Measurements from ENCODE around the gene RIPOR1.

The RIPOR1 gene

GRCh38 chr16:67544329-67544841 lies 15.8 kb downstream of the RIPOR1 start:
- DNase-seq (ENCODE audit: low spot score), result no peak
- in situ Hi-C loops (cut with MboI; ENCODE audit: low pct_unique_long_range_greater_than_20kb, low sequenced_read_pairs, unreplicated experiment), result loop anchor here (25.0 kb wide), 1 partner anchor 368 kb away; no protein-coding TSS in a partner anchor
- TF ChIP-seq, protein P1, sequence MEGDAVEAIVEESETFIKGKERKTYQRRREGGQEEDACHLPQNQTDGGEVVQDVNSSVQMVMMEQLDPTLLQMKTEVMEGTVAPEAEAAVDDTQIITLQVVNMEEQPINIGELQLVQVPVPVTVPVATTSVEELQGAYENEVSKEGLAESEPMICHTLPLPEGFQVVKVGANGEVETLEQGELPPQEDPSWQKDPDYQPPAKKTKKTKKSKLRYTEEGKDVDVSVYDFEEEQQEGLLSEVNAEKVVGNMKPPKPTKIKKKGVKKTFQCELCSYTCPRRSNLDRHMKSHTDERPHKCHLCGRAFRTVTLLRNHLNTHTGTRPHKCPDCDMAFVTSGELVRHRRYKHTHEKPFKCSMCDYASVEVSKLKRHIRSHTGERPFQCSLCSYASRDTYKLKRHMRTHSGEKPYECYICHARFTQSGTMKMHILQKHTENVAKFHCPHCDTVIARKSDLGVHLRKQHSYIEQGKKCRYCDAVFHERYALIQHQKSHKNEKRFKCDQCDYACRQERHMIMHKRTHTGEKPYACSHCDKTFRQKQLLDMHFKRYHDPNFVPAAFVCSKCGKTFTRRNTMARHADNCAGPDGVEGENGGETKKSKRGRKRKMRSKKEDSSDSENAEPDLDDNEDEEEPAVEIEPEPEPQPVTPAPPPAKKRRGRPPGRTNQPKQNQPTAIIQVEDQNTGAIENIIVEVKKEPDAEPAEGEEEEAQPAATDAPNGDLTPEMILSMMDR (IDR thresholded peaks at IDR 0.05; ENCODE audit: extremely low read depth, insufficient read depth, missing control alignments), result peak; percentile 32

DNA sequence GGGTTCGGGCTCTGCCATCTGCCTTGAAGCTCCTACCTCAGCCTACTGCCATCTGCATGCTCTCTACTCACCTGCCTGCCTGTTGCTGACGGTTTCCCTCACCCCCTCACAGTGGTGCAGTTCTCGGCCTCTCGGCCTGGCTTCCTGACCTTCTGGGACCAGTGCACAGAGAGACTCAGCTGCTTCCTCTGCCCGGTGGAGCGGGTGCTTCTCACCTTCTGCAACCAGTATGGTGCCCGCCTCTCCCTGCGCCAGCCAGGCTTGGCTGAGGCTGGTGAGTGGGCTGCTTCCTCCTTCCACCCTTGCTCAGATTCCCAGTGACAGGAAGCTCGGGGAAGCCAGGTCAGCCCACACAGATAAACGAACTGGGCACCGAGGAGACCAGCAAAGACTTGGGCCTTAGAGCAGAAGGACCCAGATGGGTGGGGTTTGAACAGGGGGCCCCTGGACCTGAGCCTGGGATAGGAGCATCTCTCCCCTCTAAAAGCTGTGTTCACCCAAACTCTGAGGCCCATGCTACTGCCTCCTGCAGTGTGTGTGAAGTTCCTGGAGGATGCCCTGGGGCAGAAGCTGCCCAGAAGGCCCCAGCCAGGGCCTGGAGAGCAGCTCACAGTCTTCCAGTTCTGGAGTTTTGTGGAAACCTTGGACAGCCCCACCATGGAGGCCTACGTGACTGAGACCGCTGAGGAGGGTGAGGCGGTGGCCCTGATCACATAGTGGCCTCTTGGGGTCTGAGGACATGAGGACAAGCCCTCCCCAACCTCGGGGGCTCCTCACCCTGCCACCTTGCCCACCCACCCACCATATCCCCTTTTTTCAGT lies 16.4 kb downstream of the RIPOR1 start:
- in situ Hi-C loops (cut with MboI; ENCODE audit: low pct_unique_long_range_greater_than_20kb, low sequenced_read_pairs, unreplicated experiment), result loop anchor here (25.0 kb wide), 1 partner anchor 367 kb away; no protein-coding TSS in a partner anchor
- TF ChIP-seq, protein P1 (IDR thresholded peaks at IDR 0.05; ENCODE audit: extremely low read depth, insufficient read depth, missing control alignments), result no peak
- DNase-seq (ENCODE audit: low spot score), result no peak

DNA sequence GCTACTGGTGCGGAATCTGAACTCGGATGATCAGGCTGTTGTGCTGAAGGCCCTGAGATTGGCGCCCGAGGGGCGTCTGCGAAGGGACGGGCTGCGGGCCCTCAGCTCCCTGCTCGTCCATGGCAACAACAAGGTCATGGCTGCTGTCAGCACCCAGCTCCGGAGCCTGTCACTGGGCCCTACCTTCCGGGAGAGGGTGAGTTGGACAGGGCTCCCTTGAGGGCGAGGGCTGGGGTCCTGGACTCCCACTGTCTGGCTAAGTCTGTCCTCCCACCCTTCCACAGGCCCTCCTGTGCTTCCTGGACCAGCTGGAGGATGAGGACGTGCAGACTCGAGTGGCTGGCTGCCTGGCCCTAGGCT lies 17.0 kb downstream of the RIPOR1 start:
- no peak for DNase-seq (ENCODE audit: low spot score)
- TF ChIP-seq, protein P1 (IDR thresholded peaks at IDR 0.05; ENCODE audit: extremely low read depth, insufficient read depth, missing control alignments), result no peak
- in situ Hi-C loops (cut with MboI; ENCODE audit: low pct_unique_long_range_greater_than_20kb, low sequenced_read_pairs, unreplicated experiment), result loop anchor here (25.0 kb wide), 1 partner anchor 367 kb away; no protein-coding TSS in a partner anchor

DNA sequence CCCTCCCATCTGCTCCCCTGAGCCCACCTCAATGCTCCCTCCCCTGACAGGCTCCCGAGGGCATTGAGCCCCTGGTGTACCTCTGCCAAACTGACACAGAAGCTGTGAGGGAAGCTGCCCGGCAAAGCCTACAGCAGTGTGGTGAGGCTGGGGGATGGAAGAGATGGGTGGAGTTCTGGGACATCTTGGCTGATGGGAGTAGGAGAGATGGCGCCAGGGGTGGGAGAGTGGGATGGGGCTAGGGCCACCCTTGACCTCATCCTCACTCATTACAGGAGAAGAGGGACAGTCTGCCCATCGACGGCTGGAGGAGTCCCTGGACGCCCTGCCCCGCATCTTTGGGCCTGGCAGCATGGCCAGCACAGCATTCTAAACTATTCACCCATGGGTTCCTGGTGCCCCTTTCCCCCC lies 17.5 kb downstream of the RIPOR1 start:
- in situ Hi-C loops (cut with MboI; ENCODE audit: low pct_unique_long_range_greater_than_20kb, low sequenced_read_pairs, unreplicated experiment), result loop anchor here (25.0 kb wide), 1 partner anchor 366 kb away; no protein-coding TSS in a partner anchor
- DNase-seq (ENCODE audit: low spot score), result no peak
- TF ChIP-seq, protein P1 (IDR thresholded peaks at IDR 0.05; ENCODE audit: extremely low read depth, insufficient read depth, missing control alignments), result no peak

GRCh38 chr16:67546761-67547422 lies 18.3 kb downstream of the RIPOR1 start:
- in situ Hi-C loops (cut with MboI; ENCODE audit: low pct_unique_long_range_greater_than_20kb, low sequenced_read_pairs, unreplicated experiment), result loop anchor here (25.0 kb wide), 1 partner anchor 365 kb away; no protein-coding TSS in a partner anchor
- peak; percentile 82 for DNase-seq (ENCODE audit: low spot score)
- TF ChIP-seq, protein P1 (IDR thresholded peaks at IDR 0.05; ENCODE audit: extremely low read depth, insufficient read depth, missing control alignments), result peak; percentile 96

GRCh38 chr16:67547423-67548264 lies 19.0 kb downstream of the RIPOR1 start:
- TF ChIP-seq, protein P1 (IDR thresholded peaks at IDR 0.05; ENCODE audit: extremely low read depth, insufficient read depth, missing control alignments), result no peak
- in situ Hi-C loops (cut with MboI; ENCODE audit: low pct_unique_long_range_greater_than_20kb, low sequenced_read_pairs, unreplicated experiment), result loop anchor here (25.0 kb wide), 1 partner anchor 365 kb away; no protein-coding TSS in a partner anchor
- DNase-seq (ENCODE audit: low spot score), result peak; percentile 40

All from GM13977 (cell line).